Renal cortical epithelial cell (primary cell): ENCODE results near the gene ZNF777. TPM values are rescaled to one million over a fixed set of nuclear protein-coding genes. Genes with fewer than 3 reads are reported as not detected.
"Not testable (repeated sequence)": the region's sequence is repeated elsewhere in the genome, so short reads cannot be mapped to it uniquely, and the experiment has no call there.

Experiments used
- DNase-seq: peaks from one replicate; pipeline ENCODE4 v3.0.0-alpha.2; 2011; ENCODE audit warnings: low read depth
- total RNA-seq: library from RNA; depleted of rRNA; stranded (reverse); fragments of >200 nt; gene quantifications from 2 replicates; pipeline ENCODE4 v1.2.3, GENCODE V29; 2014

The ZNF777 gene
- total RNA-seq = 4.0 and 12.3 TPM in 2 replicates

- DNase-seq = peak; percentile 81
Observed at GRCh38 chr7:149460493-149461277, at the start of gene ZNF777. Gene ZNF777 (minus strand): TSS chr7:149461062. CDS start chr7:149456022, 5,040 bp downstream.

- no peak for DNase-seq
Observed at GRCh38 chr7:149510248-149510647, 49.4 kb upstream of the ZNF777 start.

GRCh38 chr7:149509774-149510173 lies 48.9 kb upstream of the ZNF777 start:
- DNase-seq = no peak

- DNase-seq = no peak
Observed at GRCh38 chr7:149505551-149505950, 44.7 kb upstream of the ZNF777 start.

GRCh38 chr7:149501651-149502050 lies 40.8 kb upstream of the ZNF777 start:
- no peak for DNase-seq

- no peak for DNase-seq
Observed at GRCh38 chr7:149500910-149501309, 40.0 kb upstream of the ZNF777 start.

GRCh38 chr7:149500201-149500600 lies 39.3 kb upstream of the ZNF777 start:
- no peak for DNase-seq

GRCh38 chr7:149498811-149499210 lies 37.9 kb upstream of the ZNF777 start:
- DNase-seq = no peak

- peak; percentile 45 for DNase-seq
Observed at GRCh38 chr7:149497467-149498261, 36.8 kb upstream of the ZNF777 start, which contains the start of gene ZNF746. Gene ZNF746 (minus strand): TSS chr7:149497809. CDS start chr7:149497536, 273 bp downstream.

GRCh38 chr7:149496642-149497391 lies 36.0 kb upstream of the ZNF777 start:
- peak; percentile 9 for DNase-seq

- peak; percentile 66 for DNase-seq
Observed at GRCh38 chr7:149495785-149496641, 35.2 kb upstream of the ZNF777 start.

- peak; percentile 80 for DNase-seq
Observed at GRCh38 chr7:149494738-149495368, 34.0 kb upstream of the ZNF777 start.

GRCh38 chr7:149493975-149494374 lies 33.1 kb upstream of the ZNF777 start:
- DNase-seq = not testable (repeated sequence)

GRCh38 chr7:149493366-149493765 lies 32.5 kb upstream of the ZNF777 start:
- DNase-seq = no peak

- DNase-seq = no peak
Observed at GRCh38 chr7:149490083-149490760, 29.4 kb upstream of the ZNF777 start.

- DNase-seq = no peak
Observed at GRCh38 chr7:149489391-149490024, 28.6 kb upstream of the ZNF777 start.

- DNase-seq = no peak
Observed at GRCh38 chr7:149479568-149479967, 18.7 kb upstream of the ZNF777 start.

GRCh38 chr7:149478754-149479153 lies 17.9 kb upstream of the ZNF777 start:
- no peak for DNase-seq
